ENCODE results near the gene KDM6A. TPM values are rescaled to one million over a fixed set of nuclear protein-coding genes. Genes with fewer than 3 reads are reported as not detected.

The KDM6A gene
- polyA plus RNA-seq, 1 of the 3 experiments (the other 2 are of a cell fraction), result 7.4 TPM

DNA sequence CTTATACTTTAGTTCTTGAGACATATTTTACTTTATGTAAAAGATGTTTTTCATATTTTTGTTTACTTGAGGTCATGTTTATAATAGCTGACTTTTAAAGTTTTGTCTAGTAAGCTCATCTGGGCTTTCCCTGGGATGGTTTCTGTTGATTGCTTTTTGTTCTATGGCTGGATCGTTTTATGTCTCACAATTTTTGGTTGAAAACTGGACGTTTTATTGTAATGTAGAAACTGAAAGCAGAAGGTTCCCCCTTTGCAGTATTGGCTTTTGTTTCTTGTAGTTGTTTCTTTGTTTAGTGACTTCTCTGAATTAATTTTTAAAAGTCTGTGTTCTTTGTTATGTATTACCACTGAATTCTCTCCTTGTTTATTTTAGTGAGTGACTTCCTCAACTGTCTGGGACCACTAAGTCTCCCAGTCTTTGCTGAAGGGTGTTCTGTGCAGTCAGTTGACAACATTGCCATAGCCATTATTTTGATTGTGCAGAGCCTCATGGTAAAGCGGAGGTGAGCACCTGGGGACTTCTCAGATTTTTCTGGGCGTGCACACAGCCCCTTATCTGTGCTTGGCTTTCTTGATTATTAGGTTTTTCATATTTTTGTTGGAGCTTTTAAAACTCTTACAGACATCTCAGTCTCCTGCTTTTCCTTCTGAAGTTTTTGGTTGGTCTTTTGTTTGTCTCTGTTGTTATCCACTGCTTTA, 31.0 kb downstream of the KDM6A start (continued):
- TF ChIP-seq CHD2 (IDR thresholded peaks at IDR 0.05; ENCODE audit: low read length, partially characterized antibody) (no peak), NFIC (IDR thresholded peaks at IDR 0.05; ENCODE audit: borderline replicate concordance) (no peak), RXRA (IDR thresholded peaks at IDR 0.05; ENCODE audit: borderline replicate concordance, low read depth) (no peak), PBX3 (IDR thresholded peaks at IDR 0.05) (no peak), GABPA (IDR thresholded peaks at IDR 0.05; ENCODE audit: low read depth) (no peak)

DNA sequence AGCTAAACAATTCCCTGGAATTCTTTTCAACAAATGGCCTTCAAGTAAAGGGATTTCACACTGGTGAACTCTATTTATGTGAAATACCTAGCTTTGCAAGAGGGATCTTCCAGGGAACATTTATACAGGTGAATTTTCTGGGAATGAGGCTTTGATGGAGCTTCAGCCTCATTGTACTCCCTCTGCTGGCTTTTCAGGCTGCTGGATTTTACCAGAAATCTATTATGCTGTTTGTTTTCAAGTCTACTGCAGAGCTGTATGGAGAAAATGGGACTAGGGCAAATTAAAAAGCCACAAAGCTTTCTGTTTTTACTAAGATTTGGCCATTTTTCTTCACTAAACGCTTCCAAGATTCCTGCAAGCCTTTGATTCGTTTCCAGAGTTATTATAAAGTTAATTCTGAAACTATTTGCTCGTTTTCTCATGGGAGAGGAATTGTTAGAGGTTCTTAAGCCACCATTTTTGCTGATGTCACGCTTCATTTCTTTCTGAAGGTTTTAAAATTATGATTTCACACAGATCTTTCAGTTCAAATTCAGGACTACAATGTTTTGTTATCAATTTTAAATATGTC, 31.6 kb downstream of the KDM6A start:
- Histone ChIP-seq H3K27ac (ENCODE audit: low read depth in 2 of 2, low read length in 1 of 2) (no peak overlapping the region), H3K9ac (no peak overlapping the region), H3K9me2 (no peaks in the 10 kb centered on the region), H3F3A (replicated peaks; ENCODE audit: insufficient read depth) (peaks cover 10% of the 10 kb centered on the region), H3K79me2 (ENCODE audit: insufficient read depth) (peaks cover 99% of the 10 kb centered on the region), H3K36me3 (replicated peaks in 1 of 2; ENCODE audit: control insufficient read depth in 1 of 2, insufficient read depth in 2 of 2, low read length in 1 of 2) (peaks cover 0 to 3% of the 10 kb centered on the region in 2 experiments), H2AFZ (ENCODE audit: low read depth) (no peak overlapping the region), H3K4me3 (ENCODE audit: low read depth in 2 of 2, low read length in 1 of 2) (no peak overlapping the region), H3K27me3 (ENCODE audit: insufficient read depth) (no peaks in the 10 kb centered on the region), H4K20me1 (ENCODE audit: insufficient read depth) (peaks cover 84% of the 10 kb centered on the region), H3K9me3 (peaks cover 10% of the 10 kb centered on the region), H3K4me2 (no peak overlapping the region), H3K4me1 (ENCODE audit: control insufficient read depth in 1 of 2, insufficient read depth in 2 of 2, low read depth in 1 of 2, low read length in 1 of 2) (0 out of 4 replicates have a peak, but pooled peaks cover 0 to 8% of the 10 kb centered on the region in 2 experiments)
- TF ChIP-seq CTCF (IDR thresholded peaks at IDR 0.05) (0 out of 2 replicates have a peak, but pooled peaks have one; percentile 10), ELF1 (IDR thresholded peaks at IDR 0.05) (no peak), POLR2AphosphoS5 (IDR thresholded peaks at IDR 0.05; ENCODE audit: low read depth, low read length) (no peak), MEF2A (IDR thresholded peaks at IDR 0.05; ENCODE audit: borderline replicate concordance, low read depth) (no peak), GATA2 (CRISPR knock-in tag; IDR thresholded peaks at IDR 0.05) (no peak), NRF1 (IDR thresholded peaks at IDR 0.05; ENCODE audit: low read depth, low read length) (no peak)
- ChIA-PET CTCF (interaction anchor here (1.1 to 1.3 kb wide), 2 partner anchors 11 to 31 kb away, joined by 3 read pairs; no protein-coding TSS in a partner anchor), POLR2A (no interaction called here)
- DNase-seq, result no peak
- 87% methylated on average over 4 of the region's 4 CpGs for WGBS (ENCODE audit: low lambda C conversion rate)

DNA sequence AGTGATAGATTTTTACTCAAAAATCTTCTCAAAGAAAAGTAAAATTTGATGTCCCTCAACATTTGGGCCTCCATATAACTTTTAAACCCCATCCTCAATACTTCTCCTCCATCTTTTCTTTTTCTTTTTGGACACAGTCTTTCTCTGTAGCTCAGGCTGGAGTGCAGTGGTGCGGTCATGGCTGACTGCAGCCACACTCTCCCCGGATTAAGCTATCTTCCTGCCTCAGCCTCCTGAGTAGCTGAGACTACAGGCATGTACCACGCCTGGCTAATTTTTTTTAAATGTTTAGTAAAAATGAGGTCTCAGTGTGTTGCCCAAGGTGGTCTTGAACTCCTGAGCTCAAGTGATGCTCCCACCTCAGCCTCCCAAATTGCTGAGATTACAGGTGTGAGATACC, 33.1 kb downstream of the KDM6A start:
- Histone ChIP-seq H3K27ac (ENCODE audit: low read depth in 2 of 2, low read length in 1 of 2) (no peak overlapping the region), H3K36me3 (replicated peaks in 1 of 2; ENCODE audit: control insufficient read depth in 1 of 2, insufficient read depth in 2 of 2, low read length in 1 of 2) (peaks cover 0 to 3% of the 10 kb centered on the region in 2 experiments), H3K79me2 (ENCODE audit: insufficient read depth) (peaks cover 98% of the 10 kb centered on the region), H4K20me1 (ENCODE audit: insufficient read depth) (peaks cover 72% of the 10 kb centered on the region), H2AFZ (ENCODE audit: low read depth) (no peak overlapping the region), H3K9ac (no peak overlapping the region), H3K4me1 (ENCODE audit: control insufficient read depth in 1 of 2, insufficient read depth in 2 of 2, low read depth in 1 of 2, low read length in 1 of 2) (0 out of 4 replicates have a peak, but pooled peaks cover 0 to 8% of the 10 kb centered on the region in 2 experiments), H3F3A (replicated peaks; ENCODE audit: insufficient read depth) (peaks cover 14% of the 10 kb centered on the region), H3K27me3 (ENCODE audit: insufficient read depth) (no peaks in the 10 kb centered on the region), H3K4me3 (ENCODE audit: low read depth in 2 of 2, low read length in 1 of 2) (no peak overlapping the region), H3K9me3 (peaks cover 10% of the 10 kb centered on the region), H3K9me2 (no peaks in the 10 kb centered on the region), H3K4me2 (no peak overlapping the region)
- ChIA-PET CTCF (no interaction called here), POLR2A (no interaction called here)
- WGBS (ENCODE audit: low lambda C conversion rate), result 98% methylated on average over 3 of the region's 3 CpGs
- DNase-seq, result no peak
- TF ChIP-seq FOXJ3 (CRISPR knock-in tag; IDR thresholded peaks at IDR 0.05) (no peak), RAD21 (IDR thresholded peaks at IDR 0.05; ENCODE audit: low read length) (no peak), SIN3A (IDR thresholded peaks at IDR 0.05; ENCODE audit: borderline replicate concordance, low read depth, low read length) (no peak), FOXM1 (IDR thresholded peaks at IDR 0.05; ENCODE audit: low read depth) (no peak), REST (IDR thresholded peaks at IDR 0.05; ENCODE audit: low read depth, low read length) (no peak), GABPA (IDR thresholded peaks at IDR 0.05; ENCODE audit: low read depth) (no peak), CTCF (IDR thresholded peaks at IDR 0.05) (no peak)
